ENCODE data around the gene TRPV2.
"Not testable (repeated sequence)": the region's sequence is repeated elsewhere in the genome, so short reads cannot be mapped to it uniquely, and the experiment has no call there.

The TRPV2 gene

DNA sequence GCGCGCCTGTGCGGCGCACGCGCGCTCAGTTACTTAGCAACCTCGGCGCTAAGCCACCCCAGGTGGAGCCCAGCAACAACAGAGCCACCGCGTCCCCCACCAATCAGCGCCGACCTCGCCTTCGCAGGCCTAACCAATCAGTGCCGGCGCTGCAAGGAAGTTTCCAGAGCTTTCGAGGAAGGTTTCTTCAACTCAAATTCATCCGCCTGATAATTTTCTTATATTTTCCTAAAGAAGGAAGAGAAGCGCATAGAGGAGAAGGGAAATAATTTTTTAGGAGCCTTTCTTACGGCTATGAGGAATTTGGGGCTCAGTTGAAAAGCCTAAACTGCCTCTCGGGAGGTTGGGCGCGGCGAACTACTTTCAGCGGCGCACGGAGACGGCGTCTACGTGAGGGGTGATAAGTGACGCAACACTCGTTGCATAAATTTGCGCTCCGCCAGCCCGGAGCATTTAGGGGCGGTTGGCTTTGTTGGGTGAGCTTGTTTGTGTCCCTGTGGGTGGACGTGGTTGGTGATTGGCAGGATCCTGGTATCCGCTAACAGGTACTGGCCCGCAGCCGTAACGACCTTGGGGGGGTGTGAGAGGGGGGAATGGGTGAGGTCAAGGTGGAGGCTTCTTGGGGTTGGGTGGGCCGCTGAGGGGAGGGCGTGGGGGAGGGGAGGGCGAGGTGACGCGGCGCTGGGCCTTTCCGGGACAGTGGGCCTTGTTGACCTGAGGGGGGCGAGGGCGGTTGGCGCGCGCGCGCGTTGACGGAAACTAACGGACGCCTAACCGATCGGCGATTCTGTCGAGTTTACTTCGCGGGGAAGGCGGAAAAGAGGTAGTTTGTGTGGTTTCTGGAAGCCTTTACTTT is 34.5 kb upstream of the TRPV2 start, which contains the start of gene UBB:
UBB (plus strand) TSS at position 452 of the 856 bp plus-strand sequence. CDS start 817 bp downstream, outside the sequence.
- peak within 1 kb of the TSS; percentile 87 for H3K4me3 ChIP-seq (ENCODE audit: low read depth, low read length)
- TF ChIP-seq, protein P1, sequence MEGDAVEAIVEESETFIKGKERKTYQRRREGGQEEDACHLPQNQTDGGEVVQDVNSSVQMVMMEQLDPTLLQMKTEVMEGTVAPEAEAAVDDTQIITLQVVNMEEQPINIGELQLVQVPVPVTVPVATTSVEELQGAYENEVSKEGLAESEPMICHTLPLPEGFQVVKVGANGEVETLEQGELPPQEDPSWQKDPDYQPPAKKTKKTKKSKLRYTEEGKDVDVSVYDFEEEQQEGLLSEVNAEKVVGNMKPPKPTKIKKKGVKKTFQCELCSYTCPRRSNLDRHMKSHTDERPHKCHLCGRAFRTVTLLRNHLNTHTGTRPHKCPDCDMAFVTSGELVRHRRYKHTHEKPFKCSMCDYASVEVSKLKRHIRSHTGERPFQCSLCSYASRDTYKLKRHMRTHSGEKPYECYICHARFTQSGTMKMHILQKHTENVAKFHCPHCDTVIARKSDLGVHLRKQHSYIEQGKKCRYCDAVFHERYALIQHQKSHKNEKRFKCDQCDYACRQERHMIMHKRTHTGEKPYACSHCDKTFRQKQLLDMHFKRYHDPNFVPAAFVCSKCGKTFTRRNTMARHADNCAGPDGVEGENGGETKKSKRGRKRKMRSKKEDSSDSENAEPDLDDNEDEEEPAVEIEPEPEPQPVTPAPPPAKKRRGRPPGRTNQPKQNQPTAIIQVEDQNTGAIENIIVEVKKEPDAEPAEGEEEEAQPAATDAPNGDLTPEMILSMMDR (IDR thresholded peaks at IDR 0.05; ENCODE audit: low read depth, low read length, missing control alignments) = peak; percentile 33
- peak; percentile 97 for DNase-seq (ENCODE audit: low read depth)

DNA sequence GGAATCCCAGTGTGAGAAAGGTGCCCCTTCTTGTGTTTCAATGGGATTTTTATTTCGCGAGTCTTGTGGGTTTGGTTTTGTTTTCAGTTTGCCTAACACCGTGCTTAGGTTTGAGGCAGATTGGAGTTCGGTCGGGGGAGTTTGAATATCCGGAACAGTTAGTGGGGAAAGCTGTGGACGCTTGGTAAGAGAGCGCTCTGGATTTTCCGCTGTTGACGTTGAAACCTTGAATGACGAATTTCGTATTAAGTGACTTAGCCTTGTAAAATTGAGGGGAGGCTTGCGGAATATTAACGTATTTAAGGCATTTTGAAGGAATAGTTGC is 33.9 kb upstream of the TRPV2 start:
- TF ChIP-seq, protein P1 (IDR thresholded peaks at IDR 0.05; ENCODE audit: low read depth, low read length, missing control alignments) = no peak
- peak; percentile 22 for DNase-seq (ENCODE audit: low read depth)
- H3K4me3 ChIP-seq (ENCODE audit: low read depth, low read length) = peak overlapping the region; percentile 87

DNA sequence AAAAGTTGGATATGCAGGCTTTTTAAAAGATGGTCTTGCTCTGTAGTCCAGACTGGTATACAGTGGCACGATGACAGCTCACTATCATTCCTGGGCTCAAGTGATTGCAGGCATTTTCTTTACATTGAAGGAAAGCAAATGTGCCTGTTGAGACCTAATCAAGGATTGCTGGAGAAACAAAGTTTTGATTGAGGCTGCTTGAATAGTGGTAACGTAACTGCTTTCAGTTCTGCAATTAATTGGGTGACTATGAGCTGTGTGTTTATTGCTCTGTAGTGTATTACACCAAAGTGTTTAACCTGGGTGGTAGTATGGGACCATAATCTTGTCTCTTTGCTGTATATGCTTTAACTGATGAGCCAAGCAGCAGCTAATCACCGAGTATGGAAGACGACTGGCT is 32.2 kb upstream of the TRPV2 start:
- no peak for DNase-seq (ENCODE audit: low read depth)
- TF ChIP-seq, protein P1 (IDR thresholded peaks at IDR 0.05; ENCODE audit: low read depth, low read length, missing control alignments) = no peak
- no peak overlapping the region for H3K4me3 ChIP-seq (ENCODE audit: low read depth, low read length)

DNA sequence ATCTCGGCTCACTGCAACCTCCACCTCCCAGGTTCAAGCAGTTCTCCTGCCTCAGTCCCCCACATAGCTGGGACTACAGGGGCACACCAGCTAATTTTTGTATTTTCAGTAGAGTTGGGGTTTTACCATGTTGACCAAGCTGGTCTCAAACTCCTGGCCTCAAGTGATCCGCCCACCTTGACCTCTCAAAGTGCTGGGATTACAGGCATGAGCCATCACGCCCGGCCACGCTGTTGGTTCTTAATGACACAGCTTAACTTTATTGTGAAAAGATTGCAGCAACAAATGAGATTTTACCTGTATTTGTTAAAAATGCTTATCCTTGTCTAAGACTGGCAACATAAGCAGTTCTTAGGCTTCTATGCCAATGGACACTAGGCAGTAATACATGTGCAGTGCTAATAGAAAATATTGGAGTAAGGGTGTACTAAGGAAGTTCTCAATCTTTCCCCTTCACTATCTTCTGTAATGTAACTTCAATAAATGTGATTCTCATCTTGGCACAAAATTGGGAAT is 31.5 kb upstream of the TRPV2 start:
- no peak for DNase-seq (ENCODE audit: low read depth)
- TF ChIP-seq, protein P1 (IDR thresholded peaks at IDR 0.05; ENCODE audit: low read depth, low read length, missing control alignments) = no peak
- H3K4me3 ChIP-seq (ENCODE audit: low read depth, low read length) = no peak overlapping the region

DNA sequence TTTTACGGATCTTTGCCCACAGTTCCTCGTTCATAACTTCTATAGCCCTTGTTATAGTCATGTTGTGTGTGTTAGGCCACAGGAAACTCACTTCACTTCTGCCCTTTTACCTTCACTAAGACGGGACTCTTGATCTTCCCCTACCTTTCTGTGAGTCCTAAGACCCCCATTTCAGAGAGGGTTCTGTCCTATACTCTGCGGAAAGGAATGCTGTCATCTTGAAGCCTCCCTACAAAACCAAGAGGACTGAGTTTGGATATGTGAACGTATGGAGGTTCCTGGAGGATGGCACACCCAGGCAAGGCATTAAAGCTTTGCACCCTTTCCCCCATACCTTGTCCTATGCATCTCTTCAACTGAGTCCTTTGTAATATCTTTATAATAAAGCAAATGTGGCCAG is 30.8 kb upstream of the TRPV2 start:
- TF ChIP-seq, protein P1 (IDR thresholded peaks at IDR 0.05; ENCODE audit: low read depth, low read length, missing control alignments) = no peak
- no peak for DNase-seq (ENCODE audit: low read depth)
- H3K4me3 ChIP-seq (ENCODE audit: low read depth, low read length) = no peak overlapping the region

DNA sequence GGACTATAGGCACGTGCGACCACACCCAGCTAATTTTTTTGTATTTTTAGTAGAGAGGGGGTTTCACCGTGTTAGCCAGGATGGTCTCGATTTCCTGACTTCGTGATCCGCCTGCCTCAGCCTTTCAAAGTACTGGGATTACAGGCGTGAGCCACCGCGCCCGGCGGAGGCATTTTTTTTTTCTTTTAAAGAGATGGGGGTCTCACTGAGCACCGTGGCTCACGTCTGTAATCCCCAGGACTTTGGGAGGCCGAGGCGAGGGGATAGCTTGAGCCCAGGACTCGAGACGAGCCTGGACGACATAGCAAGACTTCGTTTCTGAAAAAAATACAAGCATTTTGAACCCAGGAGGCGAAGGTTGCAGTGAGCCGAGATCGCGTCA is 29.3 kb upstream of the TRPV2 start:
- peak overlapping the region; percentile 63 for H3K4me3 ChIP-seq (ENCODE audit: low read depth, low read length)
- not testable (repeated sequence) for DNase-seq (ENCODE audit: low read depth)

DNA sequence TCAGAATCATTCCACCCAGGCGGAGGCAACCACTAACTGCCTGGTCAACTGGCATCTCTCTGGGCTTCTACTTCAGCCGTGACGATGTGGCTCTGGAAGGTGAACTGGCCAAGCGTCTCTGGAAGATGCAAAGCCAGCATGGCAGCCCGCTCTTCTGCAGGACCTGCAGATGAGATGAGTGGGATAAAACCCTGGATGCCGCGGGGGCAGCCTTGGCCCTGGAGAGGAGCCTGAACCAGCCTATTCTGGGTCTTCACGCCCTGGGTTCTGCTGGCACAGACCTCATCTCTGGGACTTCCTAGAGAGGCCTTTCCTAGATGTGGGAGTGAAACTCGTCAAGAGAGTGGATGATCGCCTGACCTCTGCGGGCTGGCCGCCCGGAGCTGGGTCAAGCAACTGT is 23.9 kb upstream of the TRPV2 start:
- DNase-seq (ENCODE audit: low read depth) = no peak
- H3K4me3 ChIP-seq (ENCODE audit: low read depth, low read length) = no peak overlapping the region
- TF ChIP-seq, protein P1 (IDR thresholded peaks at IDR 0.05; ENCODE audit: low read depth, low read length, missing control alignments) = no peak

DNA sequence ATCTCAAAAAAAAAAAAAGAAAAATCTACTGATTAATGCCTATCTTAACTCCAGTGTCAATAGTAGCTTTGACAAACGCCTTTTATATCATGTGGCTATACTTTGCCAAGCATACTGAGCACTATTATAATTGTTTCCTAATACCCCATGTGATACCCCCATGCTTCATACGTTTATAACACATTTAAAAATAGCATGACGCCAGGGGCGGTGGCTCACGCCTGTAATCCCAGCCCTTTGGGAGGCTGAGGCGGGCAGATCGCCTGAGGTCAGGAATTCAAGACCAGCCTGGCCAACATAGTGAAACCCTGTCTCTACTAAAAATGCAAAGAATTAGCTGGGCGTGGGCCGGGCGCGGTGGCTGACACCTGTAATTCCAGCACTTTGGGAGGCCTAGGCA is 22.9 kb upstream of the TRPV2 start:
- DNase-seq (ENCODE audit: low read depth); H3K4me3 ChIP-seq (ENCODE audit: low read depth, low read length): not testable (repeated sequence)

DNA sequence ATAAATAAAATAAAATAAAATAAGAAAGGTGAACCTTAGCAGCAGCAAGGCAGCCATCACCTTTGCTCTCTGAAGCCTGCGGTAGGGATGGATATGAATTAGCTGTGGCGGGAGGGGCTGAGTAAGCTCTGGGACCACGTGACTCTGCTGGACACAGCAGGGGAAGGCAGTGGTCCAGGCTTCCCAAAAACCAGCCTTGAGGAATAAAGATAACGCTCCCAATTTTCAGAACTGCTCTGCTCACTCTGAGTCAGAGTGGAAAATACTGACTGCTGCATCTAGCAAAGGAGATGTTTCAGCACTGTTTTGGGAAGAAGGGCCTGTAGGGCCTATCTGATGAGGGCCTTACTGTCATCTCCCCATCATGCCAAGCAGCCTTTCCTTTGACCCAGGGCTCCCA is 19.5 kb upstream of the TRPV2 start:
- DNase-seq (ENCODE audit: low read depth); H3K4me3 ChIP-seq (ENCODE audit: low read depth, low read length): not testable (repeated sequence)

DNA sequence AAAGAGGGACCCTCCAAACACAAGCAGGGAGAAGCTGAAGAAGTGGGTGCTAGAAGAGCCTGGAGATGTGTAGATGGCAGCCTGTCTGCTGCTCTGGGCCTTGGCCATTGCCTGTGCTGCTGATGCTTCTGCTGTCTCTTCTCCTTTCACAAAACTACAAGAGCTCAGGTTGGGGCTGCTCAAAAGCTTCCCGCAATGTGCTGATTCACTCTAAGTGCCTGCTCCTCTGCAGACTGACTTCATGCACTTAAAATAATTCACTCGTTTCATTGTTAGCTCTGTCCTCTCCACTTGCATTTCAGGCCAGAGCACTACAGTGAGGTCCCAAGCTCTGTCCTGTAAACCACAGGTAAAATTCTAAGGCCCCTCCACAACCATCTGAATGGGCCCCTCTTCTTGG is 18.7 kb upstream of the TRPV2 start:
- DNase-seq (ENCODE audit: low read depth); H3K4me3 ChIP-seq (ENCODE audit: low read depth, low read length): not testable (repeated sequence)
